BE2C (cell line): Measurements from ENCODE around the gene PXK.
A peak's percentile ranks its signal among the peaks of the same experiment; 100 is the strongest.

Experiments used
- DNase-seq: peaks from one replicate; pipeline ENCODE4 v3.0.0-alpha.2; 2020
- H3K27me3 ChIP-seq: fragments of 250-450 bp; sonication (Bioruptor Pico); 2 replicates; pipeline ENCODE4 v1.5.1; 2020; ENCODE audit warnings: mild to moderate bottlenecking
- H3K36me3 ChIP-seq: fragments of 250-450 bp; sonication (Bioruptor Pico); 2 replicates; pipeline ENCODE4 v1.5.1; 2020; ENCODE audit warnings: mild to moderate bottlenecking
- H3K4me1 ChIP-seq: fragments of 250-450 bp; sonication (Bioruptor Pico); 2 replicates; pipeline ENCODE4 v1.5.1; 2020
- H3K4me3 ChIP-seq: 2 replicates; pipeline ENCODE4 v1.5.1; 2011; ENCODE audit warnings: low read depth, low read length
- H3K9me3 ChIP-seq: fragments of 250-450 bp; sonication (Bioruptor Pico); 2 replicates; pipeline ENCODE4 v1.5.1; 2020
- CTCF ChIP-seq: IDR thresholded peaks from 2 replicates; pipeline ENCODE4 v1.5.1; 2012; ENCODE audit warnings: mild to moderate bottlenecking, low read depth, low read length

Gene PXK

GRCh38 chr3:58409663-58410062 is 77.0 kb downstream of the PXK start:
- no peaks in the 10 kb centered on the region for H3K36me3 ChIP-seq
- H3K4me3 ChIP-seq: no peak overlapping the region
- H3K4me1 ChIP-seq: no peaks in the 10 kb centered on the region
- TF ChIP-seq CTCF: no peak
- DNase-seq: no peak
- no peaks in the 10 kb centered on the region for H3K27me3 ChIP-seq
- no peaks in the 10 kb centered on the region for H3K9me3 ChIP-seq

- DNase-seq: no peak
- Histone ChIP-seq H3K4me3 (no peak overlapping the region), H3K4me1 (no peaks in the 10 kb centered on the region), H3K27me3 (no peaks in the 10 kb centered on the region), H3K36me3 (no peaks in the 10 kb centered on the region), H3K9me3 (no peaks in the 10 kb centered on the region)
- TF ChIP-seq CTCF: no peak
These were observed 78.3 kb downstream of the PXK start for GRCh38 chr3:58411036-58411435.

DNA sequence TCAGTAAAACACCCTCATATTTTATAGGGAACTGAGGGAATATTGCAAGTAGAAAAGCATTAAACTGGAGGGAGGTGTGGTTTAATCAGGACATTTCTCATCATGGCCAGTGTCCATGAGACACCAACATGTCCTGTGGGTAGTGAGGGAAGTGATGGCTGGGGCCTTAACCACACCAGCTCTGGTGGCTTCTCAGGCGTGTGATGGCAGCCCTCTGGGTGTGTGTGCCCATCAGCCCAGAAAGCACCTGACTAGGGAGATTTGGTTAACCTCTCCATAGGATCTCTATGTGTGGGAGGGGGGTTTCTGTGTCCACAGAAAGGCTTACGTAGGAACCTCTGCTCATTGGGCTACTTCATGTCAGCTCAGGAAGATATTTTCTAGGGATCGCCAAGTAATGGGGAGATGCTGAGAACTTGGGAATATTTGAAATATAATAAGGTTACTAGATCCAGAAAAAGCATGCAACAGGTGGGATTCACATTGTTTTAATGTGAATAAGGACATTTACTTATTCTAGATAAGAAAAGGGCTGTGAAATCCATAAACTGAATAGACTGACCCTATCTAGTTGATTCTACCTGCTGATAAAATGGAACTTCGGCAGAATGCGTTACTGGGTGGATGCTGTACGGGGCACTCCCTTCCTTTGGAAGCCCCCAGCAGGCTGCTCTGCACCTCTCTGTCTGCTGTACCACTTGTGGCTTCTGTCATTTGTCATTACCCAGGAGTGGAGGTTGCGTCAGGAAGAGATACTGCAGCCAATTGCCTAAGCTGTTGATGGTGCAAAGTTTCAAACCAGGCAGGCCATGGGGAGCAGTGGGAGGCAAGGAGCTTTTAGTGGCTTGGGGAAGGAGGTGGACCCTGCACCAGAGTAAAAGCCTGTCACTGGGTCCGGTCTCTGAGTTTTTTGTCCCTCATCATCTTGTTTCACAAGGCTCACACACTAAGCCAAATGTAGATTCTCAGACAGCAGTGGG is 79.4 kb downstream of the PXK start:
- H3K4me1 ChIP-seq: no peaks in the 10 kb centered on the region
- no peaks in the 10 kb centered on the region for H3K9me3 ChIP-seq
- no peak for DNase-seq
- H3K36me3 ChIP-seq: no peaks in the 10 kb centered on the region
- H3K4me3 ChIP-seq: no peak overlapping the region
- H3K27me3 ChIP-seq: no peaks in the 10 kb centered on the region
- no peak for TF ChIP-seq CTCF

GRCh38 chr3:58414538-58415197 is 82.0 kb downstream of the PXK start:
- TF ChIP-seq CTCF: peak; percentile 65
- no peak overlapping the region for H3K4me3 ChIP-seq

DNA sequence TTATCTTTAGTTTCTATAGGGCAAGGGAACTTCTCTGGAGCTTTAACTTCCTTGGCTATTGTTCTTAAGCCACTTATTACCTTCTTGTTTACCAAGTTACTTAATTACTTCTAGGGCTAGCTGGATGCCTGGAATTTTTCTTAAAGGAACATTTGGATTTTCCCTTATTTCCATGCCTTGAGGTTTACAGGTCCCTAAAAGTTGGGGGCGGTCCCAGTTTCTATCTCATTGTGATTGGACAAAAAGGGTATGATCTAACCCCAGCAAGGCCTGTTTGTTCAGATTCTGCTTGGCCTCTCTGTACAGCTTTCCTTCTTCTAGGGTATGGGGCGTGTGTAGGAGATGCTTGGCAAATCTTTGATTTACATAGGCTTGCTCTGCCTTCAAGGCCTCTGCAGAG is 83.5 kb downstream of the PXK start:
- TF ChIP-seq CTCF: no peak
- H3K4me3 ChIP-seq: no peak overlapping the region
- no peaks in the 10 kb centered on the region for H3K27me3 ChIP-seq
- no peaks in the 10 kb centered on the region for H3K9me3 ChIP-seq
- H3K36me3 ChIP-seq: no peaks in the 10 kb centered on the region
- no peaks in the 10 kb centered on the region for H3K4me1 ChIP-seq
- no peak for DNase-seq

More at GRCh38 chr3:58414538-58415197, 82.0 kb downstream of the PXK start:
- DNase-seq: peak; percentile 32
- Histone ChIP-seq H3K9me3 (no peaks in the 10 kb centered on the region), H3K27me3 (no peaks in the 10 kb centered on the region), H3K4me1 (no peaks in the 10 kb centered on the region), H3K36me3 (no peaks in the 10 kb centered on the region)

- Histone ChIP-seq H3K4me1 (no peaks in the 10 kb centered on the region), H3K36me3 (no peaks in the 10 kb centered on the region), H3K9me3 (no peaks in the 10 kb centered on the region), H3K4me3 (no peak overlapping the region), H3K27me3 (no peaks in the 10 kb centered on the region)
- no peak for DNase-seq
- no peak for TF ChIP-seq CTCF
These were observed 84.4 kb downstream of the PXK start for GRCh38 chr3:58417075-58417474.
